WTC11 (cell line): ENCODE measurements around the gene CYP19A1. TPM values are rescaled to one million over a fixed set of nuclear protein-coding genes. Genes with fewer than 3 reads are reported as not detected.

Source experiments
- ATAC-seq: fragments of 200-7000 bp; cut with Tn5 transposase; 2 replicates; pipeline ENCODE4 v1.10.0; 2021; ENCODE audit warnings: mild to moderate bottlenecking, moderate library complexity
- CTCF ChIA-PET: fragments of 300-600 bp; sonication (Branson Sonifier 250); formaldehyde crosslinking; loops from one replicate; lab custom pipeline; 2021; ENCODE audit warnings: antibody characterized with exemption; lab: Charles Lee
- POLR2A ChIA-PET: fragments of 350-600 bp; sonication (Branson Sonifier 250); formaldehyde crosslinking; loops from one replicate; lab custom pipeline; 2021; ENCODE audit warnings: antibody characterized with exemption; lab: Charles Lee
- DNase-seq: peaks from one replicate; pipeline ENCODE4 v3.0.0; 2021; ENCODE audit warnings: low spot score
- H3K27ac Mint-ChIP-seq: 2 replicates; pipeline ENCODE4 v1.8.0; 2021; ENCODE audit warnings: mixed read lengths
- H3K27me3 Mint-ChIP-seq: 2 replicates; pipeline ENCODE4 v1.8.0; 2021; ENCODE audit warnings: low read depth, mild to moderate bottlenecking, moderate library complexity, mixed read lengths
- H3K36me3 Mint-ChIP-seq: 2 replicates; pipeline ENCODE4 v1.8.0; 2021; ENCODE audit warnings: mixed read lengths
- H3K4me1 Mint-ChIP-seq: 2 replicates; pipeline ENCODE4 v1.8.0; 2022; ENCODE audit warnings: mixed read lengths
- H3K4me3 Mint-ChIP-seq: 2 replicates; pipeline ENCODE4 v1.8.0; 2021; ENCODE audit warnings: mild to moderate bottlenecking, moderate library complexity, mixed read lengths
- H3K9me3 Mint-ChIP-seq: 2 replicates; pipeline ENCODE4 v1.8.0; 2021; ENCODE audit warnings: mixed read lengths
- ARID4B ChIP-seq: sonication (generic); formaldehyde crosslinking; IDR thresholded peaks from 2 replicates; pipeline ENCODE4 v1.8.0; 2023; ENCODE audit warnings: missing genetic modification reagents, mild to moderate bottlenecking, borderline replicate concordance
- CBFB ChIP-seq: sonication (generic); formaldehyde crosslinking; IDR thresholded peaks from 2 replicates; pipeline ENCODE4 v1.8.1; 2022; ENCODE audit warnings: mild to moderate bottlenecking, low read depth, missing genetic modification reagents
- CDX4 ChIP-seq: fragments of 250-450 bp; sonication (Bioruptor Pico); IDR thresholded peaks from 2 replicates; pipeline ENCODE4 v1.9.0; 2021; ENCODE audit warnings: moderate library complexity, mild to moderate bottlenecking, inconsistent platforms, borderline replicate concordance
- CTCF ChIP-seq: fragments of 200-600 bp; IDR thresholded peaks from 2 replicates; pipeline ENCODE4 v1.8.0; 2022; ENCODE audit warnings: antibody characterized with exemption
- E2F4 ChIP-seq: sonication (generic); formaldehyde crosslinking; IDR thresholded peaks from 2 replicates; pipeline ENCODE4 v1.8.1; 2022; ENCODE audit warnings: low read depth, mild to moderate bottlenecking, moderate library complexity, missing genetic modification reagents, borderline replicate concordance
- FOXP1 ChIP-seq: sonication (generic); formaldehyde crosslinking; IDR thresholded peaks from 2 replicates; pipeline ENCODE4 v1.8.0; 2022; ENCODE audit warnings: missing genetic modification reagents, mild to moderate bottlenecking, moderate library complexity, borderline replicate concordance
- HMGXB4 ChIP-seq: sonication (generic); formaldehyde crosslinking; IDR thresholded peaks from 2 replicates; pipeline ENCODE4 v1.8.1; 2023; ENCODE audit warnings: mild to moderate bottlenecking, moderate library complexity, missing genetic modification reagents
- IRF1 ChIP-seq: sonication (generic); formaldehyde crosslinking; IDR thresholded peaks from 2 replicates; pipeline ENCODE4 v1.8.0; 2023; ENCODE audit warnings: missing genetic modification reagents
- IRF2 ChIP-seq: sonication (generic); formaldehyde crosslinking; IDR thresholded peaks from 2 replicates; pipeline ENCODE4 v1.8.0; 2022; ENCODE audit warnings: low read depth, missing genetic modification reagents, borderline replicate concordance
- PREB ChIP-seq: sonication (generic); formaldehyde crosslinking; IDR thresholded peaks from 2 replicates; pipeline ENCODE4 v1.8.1; 2022; ENCODE audit warnings: mild to moderate bottlenecking, missing genetic modification reagents, moderate library complexity, borderline replicate concordance
- RELA ChIP-seq: sonication (generic); formaldehyde crosslinking; IDR thresholded peaks from 2 replicates; pipeline ENCODE4 v1.8.1; 2022; ENCODE audit warnings: missing genetic modification reagents, mild to moderate bottlenecking, borderline replicate concordance
- SMAD3 ChIP-seq: sonication (generic); formaldehyde crosslinking; IDR thresholded peaks from 2 replicates; pipeline ENCODE4 v1.8.0; 2022; ENCODE audit warnings: missing genetic modification reagents, mild to moderate bottlenecking, borderline replicate concordance
- SOX15 ChIP-seq: fragments of 250-450 bp; sonication (Bioruptor Pico); IDR thresholded peaks from 2 replicates; pipeline ENCODE4 v1.9.0; 2021; ENCODE audit warnings: mild to moderate bottlenecking
- ZNF317 ChIP-seq: sonication (generic); formaldehyde crosslinking; IDR thresholded peaks from 2 replicates; pipeline ENCODE4 v1.8.1; 2023; ENCODE audit warnings: low read depth, mild to moderate bottlenecking, moderate library complexity, missing genetic modification reagents, borderline replicate concordance
- ZNF396 ChIP-seq: fragments of 250-450 bp; sonication (Bioruptor Pico); IDR thresholded peaks from 2 replicates; pipeline ENCODE4 v1.8.0; 2021; ENCODE audit warnings: mild to moderate bottlenecking, moderate library complexity, borderline replicate concordance
- ZNF416 ChIP-seq: fragments of 250-450 bp; sonication (Bioruptor Pico); IDR thresholded peaks from 2 replicates; pipeline ENCODE4 v1.9.0; 2021; ENCODE audit warnings: mild to moderate bottlenecking, inconsistent platforms
- total RNA-seq: library from RNA; stranded (reverse); gene quantifications from 3 replicates; pipeline ENCODE4 v1.2.3, GENCODE V29; 2021

The CYP19A1 gene
- total RNA-seq, 1 experiment from 2014 or later = not detected

GRCh38 chr15:51203797-51204196 lies 134.6 kb downstream of the CYP19A1 start:
- Mint-ChIP-seq H3K4me1 (peaks cover 10% of the 10 kb centered on the region), H3K9me3 (no peaks in the 10 kb centered on the region), H3K4me3 (no peak overlapping the region), H3K36me3 (no peaks in the 10 kb centered on the region), H3K27me3 (no peaks in the 10 kb centered on the region), H3K27ac (no peak overlapping the region)
- DNase-seq (no peak), ATAC-seq (no peak)
- ChIA-PET POLR2A (no interaction called here), CTCF (interaction anchor here (2.0 to 3.0 kb wide), 2 partner anchors 11 to 41 kb away, joined by 12 to 14 read pairs; no protein-coding TSS in a partner anchor)
- no peak for TF ChIP-seq ZNF416
- TF ChIP-seq SMAD3 (CRISPR knock-in tag) = no peak
- no peak for TF ChIP-seq CBFB (CRISPR knock-in tag)
- TF ChIP-seq ZNF396 (CRISPR knock-in tag) = no peak
- no peak for TF ChIP-seq ARID4B (CRISPR knock-in tag)
- TF ChIP-seq CDX4 (CRISPR knock-in tag) = no peak
- no peak for TF ChIP-seq ZNF317 (CRISPR knock-in tag)
- TF ChIP-seq FOXP1 (CRISPR knock-in tag) = no peak
- TF ChIP-seq CTCF = no peak
- no peak for TF ChIP-seq PREB
- TF ChIP-seq E2F4 (CRISPR knock-in tag) = no peak
- no peak for TF ChIP-seq RELA (CRISPR knock-in tag)
- TF ChIP-seq HMGXB4 (CRISPR knock-in tag) = no peak
- TF ChIP-seq SOX15 (CRISPR knock-in tag) = no peak
- no peak for TF ChIP-seq IRF1 (CRISPR knock-in tag)
- no peak for TF ChIP-seq IRF2
- TF ChIP-seq, all 79 proteins: peak for 0
